Mucosa of gallbladder (tissue), 1 donor: Measurements from ENCODE around the gene ST6GALNAC1. TPM values are rescaled to one million over a fixed set of nuclear protein-coding genes. Genes with fewer than 3 reads are reported as not detected.
A peak's percentile ranks its signal among the peaks of the same experiment; 100 is the strongest.

Experiments used
- DNase-seq: peaks from one replicate; pipeline ENCODE4 v3.0.0-alpha.2; 2020; ENCODE audit warnings: low spot score
- total RNA-seq: library from RNA; stranded (reverse); gene quantifications from one replicate; pipeline ENCODE4 v1.2.1, GENCODE V29; 2021
- donor health status: DM: no; HTN: no; CAD: no.

Gene ST6GALNAC1
- total RNA-seq, 1 donor from 2014 or later: 61.0 TPM

- DNase-seq: no peak
Observed at GRCh38 chr17:76676629-76677028, 33.1 kb upstream of the ST6GALNAC1 start.

- no peak for DNase-seq
Observed at GRCh38 chr17:76675648-76676047, 32.1 kb upstream of the ST6GALNAC1 start.

- DNase-seq: no peak
Observed at GRCh38 chr17:76674600-76674999, 31.0 kb upstream of the ST6GALNAC1 start.

GRCh38 chr17:76673729-76674128, 30.2 kb upstream of the ST6GALNAC1 start:
- DNase-seq: no peak

- DNase-seq: no peak
Observed at GRCh38 chr17:76672892-76673291, 29.3 kb upstream of the ST6GALNAC1 start.

GRCh38 chr17:76672270-76672851, 28.8 kb upstream of the ST6GALNAC1 start:
- no peak for DNase-seq

GRCh38 chr17:76671912-76672262, 28.3 kb upstream of the ST6GALNAC1 start:
- DNase-seq: no peak

GRCh38 chr17:76671123-76671911, 27.8 kb upstream of the ST6GALNAC1 start:
- DNase-seq: peak; percentile 100

GRCh38 chr17:76670718-76671122, 27.2 kb upstream of the ST6GALNAC1 start:
- DNase-seq: no peak

GRCh38 chr17:76670020-76670717, 26.6 kb upstream of the ST6GALNAC1 start:
- DNase-seq: peak; percentile 67

GRCh38 chr17:76667786-76668453, 24.4 kb upstream of the ST6GALNAC1 start:
- DNase-seq: no peak

- DNase-seq: no peak
Observed at GRCh38 chr17:76667491-76667755, 23.9 kb upstream of the ST6GALNAC1 start.

- DNase-seq: no peak
Observed at GRCh38 chr17:76660656-76661042, 17.1 kb upstream of the ST6GALNAC1 start.

- DNase-seq: no peak
Observed at GRCh38 chr17:76659928-76660655, 16.5 kb upstream of the ST6GALNAC1 start.

- DNase-seq: no peak
Observed at GRCh38 chr17:76658242-76658662, 14.7 kb upstream of the ST6GALNAC1 start.

- no peak for DNase-seq
Observed at GRCh38 chr17:76657505-76658241, 14.1 kb upstream of the ST6GALNAC1 start.

- DNase-seq: no peak
Observed at GRCh38 chr17:76654408-76654807, 10.9 kb upstream of the ST6GALNAC1 start.

GRCh38 chr17:76650504-76650903, 6.9 kb upstream of the ST6GALNAC1 start:
- no peak for DNase-seq

- no peak for DNase-seq
Observed at GRCh38 chr17:76646712-76647111, 3.2 kb upstream of the ST6GALNAC1 start.

- peak; percentile 43 for DNase-seq
Observed at GRCh38 chr17:76645481-76645880, 1.9 kb upstream of the ST6GALNAC1 start.

GRCh38 chr17:76644995-76645394, 1.4 kb upstream of the ST6GALNAC1 start:
- peak; percentile 64 for DNase-seq
